Large intestine (tissue), 3 donors: ENCODE results near the gene PRKAG3. TPM values are rescaled to one million over a fixed set of nuclear protein-coding genes. Genes with fewer than 3 reads are reported as not detected.

Experiments used
- DNase-seq, 2 donors: peaks; one replicate each; pipeline versions ENCODE4 v3.0.0 to v3.0.0-alpha.2; 2013
- H3K27ac ChIP-seq: one replicate; pipeline ENCODE4 v1.5.1; 2013; ENCODE audit warnings: low read length
- H3K27me3 ChIP-seq: 2 replicates; pipeline ENCODE4 v1.6.1; 2013; ENCODE audit warnings: low read length; ENCODE audit not compliant: control insufficient read depth, insufficient read depth
- H3K36me3 ChIP-seq: 2 replicates; pipeline ENCODE4 v1.6.1; 2013; ENCODE audit warnings: low read length; ENCODE audit not compliant: control insufficient read depth, insufficient read depth
- H3K4me1 ChIP-seq: one replicate; pipeline ENCODE4 v1.6.1; 2013; ENCODE audit warnings: low read length; ENCODE audit not compliant: control insufficient read depth, insufficient read depth
- H3K4me3 ChIP-seq: one replicate; pipeline ENCODE4 v1.5.1; 2013; ENCODE audit warnings: low read length
- H3K9me3 ChIP-seq: one replicate; pipeline ENCODE4 v1.6.1; 2013; ENCODE audit warnings: mild to moderate bottlenecking, low read depth, low read length, moderate library complexity; ENCODE audit not compliant: control insufficient read depth
- WGBS: methylation state at CpG from one replicate; pipeline ENCODE4 v1.1.5; 2013; ENCODE audit warnings: low lambda C conversion rate; ENCODE audit not compliant: insufficient coverage; 5-methylcytosine and 5-hydroxymethylcytosine counted together
- polyA plus RNA-seq: library from polyadenylated mRNA; unstranded; fragments of 120-200 nt; gene quantifications from one replicate; pipeline ENCODE4 v1.2.1, GENCODE V29; 2013

PRKAG3 gene
- polyA plus RNA-seq, 1 donor = 0.07 TPM

DNA sequence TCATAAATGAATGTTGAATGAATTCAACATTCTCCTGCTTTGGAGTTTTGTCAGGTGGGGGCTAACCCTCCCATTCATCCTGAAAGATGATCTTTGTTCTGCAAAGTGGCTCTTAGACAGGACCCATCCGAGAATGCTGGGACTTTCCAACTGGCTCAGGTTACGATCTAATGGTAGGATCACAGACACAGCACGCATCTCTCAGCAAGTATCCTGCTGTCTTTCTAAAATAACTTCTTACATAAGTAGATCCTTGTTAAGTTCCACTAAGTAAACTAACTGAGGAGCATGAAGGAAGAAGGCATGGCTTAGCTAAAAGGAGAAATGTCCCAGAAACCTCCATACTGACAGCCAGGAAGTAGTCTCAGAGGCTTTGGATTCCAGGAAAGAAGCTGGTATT is 26.0 kb downstream of the PRKAG3 start:
- 40% methylated on average over 1 of the region's 3 CpGs for WGBS
- DNase-seq = peak in 1 of 2 donors; percentile 43
- peaks cover 5% of the 10 kb centered on the region for H3K36me3 ChIP-seq
- H3K4me3 ChIP-seq = no peak overlapping the region
- H3K9me3 ChIP-seq = peaks cover 9% of the 10 kb centered on the region
- peaks cover 15% of the 10 kb centered on the region for H3K4me1 ChIP-seq
- H3K27ac ChIP-seq = peak overlapping the region; percentile 41
- H3K27me3 ChIP-seq = no peaks in the 10 kb centered on the region

DNA sequence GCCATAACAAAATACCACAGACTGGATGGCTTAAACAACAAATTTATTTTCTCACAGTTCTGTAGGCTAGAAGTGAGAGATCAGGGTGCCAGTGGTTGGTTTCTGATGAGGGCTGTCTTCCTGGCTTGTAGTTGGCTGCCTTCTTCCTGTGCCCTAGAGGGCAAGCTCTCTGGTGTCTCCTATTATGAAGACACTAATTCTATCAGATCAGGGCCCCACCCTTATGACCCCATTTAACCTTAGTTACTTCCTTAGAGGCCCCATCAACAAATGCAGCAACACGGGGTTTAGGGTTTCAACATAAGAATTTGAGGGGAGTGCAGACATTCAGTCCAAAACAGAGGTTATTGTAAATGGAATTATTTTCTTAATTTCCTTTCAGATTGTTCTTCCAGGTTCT is 26.8 kb downstream of the PRKAG3 start:
- no peak for DNase-seq
- H3K27ac ChIP-seq = no peak overlapping the region
- peaks cover 5% of the 10 kb centered on the region for H3K36me3 ChIP-seq
- peaks cover 15% of the 10 kb centered on the region for H3K4me1 ChIP-seq
- 100% methylated on average over 1 of the region's 1 CpG for WGBS
- no peaks in the 10 kb centered on the region for H3K27me3 ChIP-seq
- H3K9me3 ChIP-seq = peaks cover 9% of the 10 kb centered on the region
- no peak overlapping the region for H3K4me3 ChIP-seq

DNA sequence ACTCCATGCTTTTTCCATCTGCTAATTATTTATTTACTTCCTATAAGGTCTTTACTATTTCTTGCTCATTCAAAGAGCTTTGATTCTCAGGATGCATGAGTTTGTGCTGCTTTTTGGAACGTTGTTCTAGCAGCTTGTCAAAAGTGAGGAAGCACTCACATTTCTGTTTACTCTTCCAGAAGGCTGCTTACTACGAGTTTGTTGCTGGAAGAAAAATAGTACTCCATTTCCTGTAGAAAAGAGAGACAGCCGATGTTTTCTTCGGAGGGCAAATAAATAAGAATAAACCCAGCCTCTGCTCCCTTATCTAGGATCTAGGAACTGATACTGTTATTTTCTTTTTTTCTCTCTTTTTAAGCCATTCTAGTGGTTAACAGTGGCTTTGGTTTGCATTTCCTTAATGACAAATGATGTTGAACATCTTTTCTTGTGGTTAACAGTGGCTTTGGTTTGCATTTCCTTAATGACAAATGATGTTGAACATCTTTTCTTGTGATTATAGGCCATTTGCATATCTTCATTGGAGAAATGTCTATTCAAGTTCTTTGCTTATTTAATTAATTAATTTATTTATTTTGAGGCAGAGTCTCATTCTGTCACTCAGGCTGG is 29.1 kb downstream of the PRKAG3 start:
- Histone ChIP-seq H3K27ac (no peak overlapping the region), H3K4me1 (peaks cover 26% of the 10 kb centered on the region), H3K4me3 (no peak overlapping the region), H3K9me3 (peaks cover 9% of the 10 kb centered on the region), H3K36me3 (no peaks in the 10 kb centered on the region), H3K27me3 (no peaks in the 10 kb centered on the region)
- no CpG with 5 or more reads among the region's 4 CpGs for WGBS
- DNase-seq = no peak

DNA sequence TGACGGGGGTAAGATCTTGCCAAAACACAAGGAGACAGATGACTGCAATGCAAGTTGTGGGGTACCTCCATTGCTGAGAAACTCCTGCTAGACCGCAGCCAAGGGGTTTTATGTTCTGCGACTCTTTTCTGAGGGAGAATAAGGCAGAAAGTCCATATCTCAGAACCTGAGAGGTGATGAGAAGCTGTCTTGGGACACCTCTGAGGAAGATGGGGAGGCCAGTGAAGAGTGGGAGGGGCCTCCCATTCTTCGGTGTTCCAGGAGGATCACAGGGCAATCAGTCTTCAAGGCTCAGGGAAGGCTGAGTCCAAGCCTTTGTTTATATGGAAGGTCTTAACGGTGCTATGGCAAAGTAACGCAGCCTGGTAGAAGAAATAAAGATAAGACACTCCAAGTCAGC is 31.6 kb downstream of the PRKAG3 start:
- Histone ChIP-seq H3K27ac (peak overlapping the region; percentile 48), H3K36me3 (no peaks in the 10 kb centered on the region), H3K27me3 (no peaks in the 10 kb centered on the region), H3K9me3 (peaks cover 8% of the 10 kb centered on the region), H3K4me3 (no peak overlapping the region), H3K4me1 (peaks cover 15% of the 10 kb centered on the region)
- 20% methylated on average over 1 of the region's 6 CpGs for WGBS
- DNase-seq = peak in 1 of 2 donors; percentile 24

DNA sequence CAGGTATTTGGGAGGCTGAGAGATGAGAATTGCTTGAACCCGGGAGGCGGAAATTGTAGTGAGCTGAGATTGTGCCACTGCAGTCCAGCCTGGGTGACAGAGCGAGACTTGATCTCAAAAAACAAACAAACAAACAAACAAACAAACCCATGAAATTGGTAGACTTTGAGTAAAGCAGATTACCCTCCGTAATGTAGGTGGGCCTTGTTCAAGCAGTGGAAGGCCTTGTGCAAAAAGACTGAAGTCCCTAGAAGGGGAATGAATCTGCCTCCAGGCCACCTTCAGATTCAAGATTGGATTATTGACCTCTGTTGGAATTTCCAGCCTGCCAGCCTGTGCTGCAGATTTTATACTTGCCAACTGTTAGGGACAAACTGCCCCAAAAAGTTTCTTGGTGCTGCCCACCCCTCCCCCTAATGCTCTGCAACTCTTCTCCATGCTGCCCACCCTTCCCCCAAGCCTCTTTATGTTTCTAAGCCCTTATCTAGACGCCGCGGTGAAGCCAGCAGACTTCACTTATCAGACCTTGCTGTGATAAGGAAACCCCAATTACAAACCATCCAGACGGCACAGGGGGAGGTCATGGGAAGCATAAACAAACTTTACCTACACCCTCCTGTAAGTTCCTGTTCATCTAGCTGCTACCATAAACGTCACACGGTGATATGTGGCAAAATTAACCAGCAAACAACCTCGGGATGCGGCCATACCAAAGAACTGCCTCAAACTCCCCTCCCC is 32.7 kb downstream of the PRKAG3 start:
- no CpG with 5 or more reads among the region's 12 CpGs for WGBS
- no peaks in the 10 kb centered on the region for H3K36me3 ChIP-seq
- peak; percentile 16 to 58 for DNase-seq
- H3K27me3 ChIP-seq = no peaks in the 10 kb centered on the region
- peaks cover 21% of the 10 kb centered on the region for H3K4me1 ChIP-seq
- H3K27ac ChIP-seq = peak overlapping the region; percentile 48
- H3K9me3 ChIP-seq = peaks cover 5% of the 10 kb centered on the region
- no peak overlapping the region for H3K4me3 ChIP-seq

DNA sequence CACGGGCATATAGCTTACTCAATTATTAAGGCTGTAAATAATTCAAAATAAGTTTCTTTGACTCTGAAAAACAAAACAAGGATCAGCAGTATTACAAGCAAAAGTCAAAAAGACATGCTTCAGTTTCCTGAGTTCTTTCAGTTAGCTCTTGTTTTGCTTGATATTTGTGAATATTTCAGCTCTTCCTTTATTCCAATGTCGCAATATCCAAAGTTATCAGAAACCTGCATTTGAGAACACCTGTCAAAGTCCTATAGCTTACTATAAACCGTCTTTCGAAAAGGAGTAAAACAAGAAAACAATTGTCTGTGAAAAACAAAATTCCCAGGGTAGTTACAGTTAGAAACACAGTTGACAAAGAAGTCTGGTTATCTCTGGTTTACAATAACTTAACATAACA is 34.9 kb downstream of the PRKAG3 start:
- 60% methylated on average over 1 of the region's 4 CpGs for WGBS
- peaks cover 19% of the 10 kb centered on the region for H3K4me1 ChIP-seq
- no peak overlapping the region for H3K4me3 ChIP-seq
- H3K27me3 ChIP-seq = no peaks in the 10 kb centered on the region
- no peaks in the 10 kb centered on the region for H3K36me3 ChIP-seq
- H3K9me3 ChIP-seq = no peaks in the 10 kb centered on the region
- H3K27ac ChIP-seq = no peak overlapping the region
- DNase-seq = no peak

DNA sequence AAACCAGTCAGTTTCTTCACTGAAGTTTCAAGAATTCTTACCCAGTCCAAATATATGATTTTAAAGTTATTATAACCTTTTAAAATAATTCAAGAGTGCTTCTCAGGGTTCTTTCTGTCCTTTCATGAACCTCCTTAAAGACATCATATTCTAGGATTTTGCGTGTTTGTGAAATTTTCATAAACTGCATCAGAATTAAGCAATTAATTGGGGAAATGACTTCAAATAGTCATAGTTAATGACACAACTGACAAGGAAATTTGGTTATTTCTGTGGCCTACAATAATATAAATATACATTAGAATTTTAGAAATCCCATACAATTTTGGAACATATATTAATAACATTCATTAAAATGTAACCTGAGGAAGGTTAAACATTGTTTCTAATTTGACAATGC is 39.2 kb downstream of the PRKAG3 start:
- 100% methylated on average over 1 of the region's 1 CpG for WGBS

DNA sequence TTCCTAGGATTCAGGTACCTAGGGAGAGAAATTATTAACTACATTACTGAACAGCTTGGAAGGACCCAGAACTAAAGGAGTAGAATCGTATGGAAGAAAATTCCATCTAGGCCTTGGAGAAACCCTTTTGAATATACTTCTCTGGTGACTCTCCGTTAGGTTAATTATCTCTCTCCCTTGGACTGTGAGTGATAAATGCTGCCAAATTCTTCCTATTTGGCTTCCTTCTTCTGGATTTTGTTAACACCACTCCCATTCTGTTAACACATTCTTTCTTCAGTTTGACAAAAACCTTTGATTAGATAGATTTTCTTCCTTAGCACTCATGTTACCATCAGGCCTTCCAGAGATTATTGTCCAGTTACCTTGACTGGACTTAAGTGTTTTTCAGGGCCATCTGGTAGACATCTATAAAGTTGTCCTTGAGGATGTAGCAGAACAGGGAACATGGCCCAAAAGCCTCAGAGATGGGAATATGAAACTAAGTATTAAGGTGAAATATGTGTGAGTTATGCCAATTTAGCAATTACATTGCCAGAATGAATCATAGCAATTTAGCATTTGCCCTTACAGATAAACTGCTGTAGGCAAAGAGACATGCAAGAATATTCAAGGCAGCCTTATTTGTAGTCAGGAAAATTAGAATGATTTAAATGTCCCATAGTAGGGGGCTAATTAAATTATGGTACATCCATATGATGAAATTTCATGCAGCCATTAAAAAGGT is 42.9 kb downstream of the PRKAG3 start:
- peaks cover 4% of the 10 kb centered on the region for H3K9me3 ChIP-seq
- H3K27ac ChIP-seq = no peak overlapping the region
- H3K4me1 ChIP-seq = peaks cover 27% of the 10 kb centered on the region
- no peak for DNase-seq
- H3K27me3 ChIP-seq = no peaks in the 10 kb centered on the region
- no peak overlapping the region for H3K4me3 ChIP-seq
- 100% methylated on average over 2 of the region's 2 CpGs for WGBS
- peaks cover 6% of the 10 kb centered on the region for H3K36me3 ChIP-seq

More for the DNA sequence above, 39.2 kb downstream of the PRKAG3 start:
- DNase-seq = no peak
- Histone ChIP-seq H3K36me3 (peaks cover 6% of the 10 kb centered on the region), H3K4me3 (no peak overlapping the region), H3K27me3 (no peaks in the 10 kb centered on the region), H3K9me3 (peaks cover 4% of the 10 kb centered on the region), H3K4me1 (peaks cover 7% of the 10 kb centered on the region), H3K27ac (no peak overlapping the region)

DNA sequence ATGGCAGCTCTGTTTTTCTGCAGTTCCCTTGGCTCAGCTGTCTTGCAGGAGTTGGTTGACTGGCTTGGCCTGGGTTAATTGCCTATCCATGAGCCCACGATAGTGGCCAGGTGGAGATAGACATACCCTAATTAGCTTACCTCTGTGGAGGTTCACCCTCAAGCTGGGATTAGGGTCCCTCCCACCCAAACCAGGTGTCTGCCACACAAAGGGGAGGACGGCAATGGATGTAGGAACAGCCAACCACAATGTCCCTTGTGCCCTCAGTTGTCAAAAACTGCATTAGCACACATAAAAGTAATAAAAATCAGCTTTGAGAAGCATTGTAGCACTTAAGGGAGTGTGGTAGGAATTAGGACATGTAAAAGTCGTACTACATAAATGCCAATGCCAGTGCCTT is 45.5 kb downstream of the PRKAG3 start:
- WGBS = 100% methylated on average over 2 of the region's 3 CpGs
- H3K27ac ChIP-seq = peak overlapping the region; percentile 93
- H3K9me3 ChIP-seq = peaks cover 4% of the 10 kb centered on the region
- no peaks in the 10 kb centered on the region for H3K27me3 ChIP-seq
- H3K36me3 ChIP-seq = peaks cover 6% of the 10 kb centered on the region
- H3K4me1 ChIP-seq = peaks cover 33% of the 10 kb centered on the region
- DNase-seq = no peak
- H3K4me3 ChIP-seq = no peak overlapping the region

DNA sequence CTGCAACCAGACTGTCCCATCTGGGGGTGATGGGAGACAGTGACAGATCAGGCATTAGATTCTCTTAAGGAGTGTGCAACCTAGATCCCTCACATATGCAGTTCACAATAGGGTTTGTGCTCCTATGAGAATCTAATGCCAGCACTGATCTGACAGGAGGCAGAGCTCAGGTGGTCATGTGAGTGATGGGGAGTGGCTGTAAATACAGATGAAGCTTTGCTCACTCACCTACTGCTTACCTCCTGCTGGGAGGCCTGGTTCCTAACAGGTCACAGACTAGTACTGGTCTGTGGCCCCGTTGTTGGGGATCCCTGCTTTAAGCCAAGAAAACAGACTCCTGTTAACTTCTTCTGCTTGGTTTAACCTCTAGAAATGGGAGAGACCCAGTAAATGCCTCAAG is 46.5 kb downstream of the PRKAG3 start:
- Histone ChIP-seq H3K4me3 (no peak overlapping the region), H3K27me3 (no peaks in the 10 kb centered on the region), H3K9me3 (peaks cover 4% of the 10 kb centered on the region), H3K4me1 (peaks cover 41% of the 10 kb centered on the region), H3K36me3 (peaks cover 6% of the 10 kb centered on the region), H3K27ac (peak overlapping the region; percentile 93)
- DNase-seq = peak; percentile 72 to 83
- WGBS = no CpG with 5 or more reads among the region's 1 CpG
